Midbrain (tissue), 1 donor: ENCODE data around the gene VIPR1.
"Not testable (repeated sequence)": the region's sequence is repeated elsewhere in the genome, so short reads cannot be mapped to it uniquely, and the experiment has no call there.

Experiments used
- DNase-seq: peaks from one replicate; lab custom pipeline; 2025; lab: John Stamatoyannopoulos, UW

The VIPR1 gene

GRCh38 chr3:42535981-42536784, 33.7 kb downstream of the VIPR1 start:
- no peak for DNase-seq

GRCh38 chr3:42537350-42537749, 34.9 kb downstream of the VIPR1 start:
- no peak for DNase-seq

GRCh38 chr3:42539871-42540714, 37.6 kb downstream of the VIPR1 start:
- peak; percentile 6 for DNase-seq

DNA sequence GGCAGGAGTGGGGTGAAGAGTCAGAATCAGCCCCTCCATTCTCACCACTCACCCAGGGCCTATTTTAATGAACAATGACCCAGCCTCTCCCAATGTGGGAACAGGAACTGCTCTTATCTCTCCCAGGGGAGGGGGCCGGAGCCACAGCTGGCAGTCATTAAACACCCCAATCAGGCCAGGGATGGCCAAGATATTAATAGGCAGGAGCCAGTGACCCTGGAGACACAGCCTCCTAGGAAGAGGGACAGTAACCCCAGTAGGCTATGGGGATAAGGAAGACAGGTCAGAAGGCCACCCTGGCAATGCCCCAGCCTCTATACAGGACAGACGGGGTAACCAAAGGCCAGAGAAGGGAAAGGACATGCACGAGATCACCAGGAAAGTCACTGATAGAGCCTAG, 38.6 kb downstream of the VIPR1 start:
- no peak for DNase-seq

DNA sequence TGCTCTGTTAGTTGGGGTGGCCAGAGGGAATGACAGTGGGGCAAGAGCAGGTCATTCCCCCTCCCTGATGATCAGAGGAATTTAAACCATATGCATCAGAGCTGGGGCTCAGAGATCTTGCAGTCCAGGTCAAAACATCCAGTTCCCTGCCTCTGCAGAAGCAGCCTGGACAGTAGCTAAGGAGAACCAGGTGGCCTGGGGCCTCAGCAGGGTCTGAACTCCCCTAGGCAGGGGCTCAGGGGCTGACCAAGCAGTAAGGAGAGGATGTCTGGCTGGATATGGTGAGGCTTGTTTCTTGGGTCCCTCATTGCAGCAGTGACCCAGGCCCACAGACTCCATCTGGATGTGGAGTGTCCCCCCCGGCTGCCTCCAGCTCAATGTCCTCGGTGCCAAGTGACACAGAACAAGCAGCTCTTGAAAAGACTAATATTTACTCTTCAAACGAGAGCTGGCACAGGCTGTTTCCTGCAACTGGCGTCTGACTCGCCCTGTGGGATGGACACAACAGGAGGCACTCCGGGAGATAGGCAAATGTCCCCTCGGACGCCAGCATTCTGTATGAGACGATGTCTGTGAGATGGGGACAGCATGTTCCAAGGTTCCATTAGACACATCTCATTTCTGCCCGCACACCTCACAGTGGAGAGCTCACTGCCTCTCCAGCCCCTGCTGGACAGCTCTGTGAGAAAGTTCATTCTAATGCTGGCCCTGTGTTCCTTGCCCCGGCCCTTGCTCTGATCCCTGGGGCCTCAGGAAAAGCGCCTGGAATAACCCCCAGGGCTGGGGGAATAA, 42.2 kb downstream of the VIPR1 start:
- peak; percentile 25 for DNase-seq

GRCh38 chr3:42545284-42545900, 42.9 kb downstream of the VIPR1 start:
- DNase-seq, result no peak

DNA sequence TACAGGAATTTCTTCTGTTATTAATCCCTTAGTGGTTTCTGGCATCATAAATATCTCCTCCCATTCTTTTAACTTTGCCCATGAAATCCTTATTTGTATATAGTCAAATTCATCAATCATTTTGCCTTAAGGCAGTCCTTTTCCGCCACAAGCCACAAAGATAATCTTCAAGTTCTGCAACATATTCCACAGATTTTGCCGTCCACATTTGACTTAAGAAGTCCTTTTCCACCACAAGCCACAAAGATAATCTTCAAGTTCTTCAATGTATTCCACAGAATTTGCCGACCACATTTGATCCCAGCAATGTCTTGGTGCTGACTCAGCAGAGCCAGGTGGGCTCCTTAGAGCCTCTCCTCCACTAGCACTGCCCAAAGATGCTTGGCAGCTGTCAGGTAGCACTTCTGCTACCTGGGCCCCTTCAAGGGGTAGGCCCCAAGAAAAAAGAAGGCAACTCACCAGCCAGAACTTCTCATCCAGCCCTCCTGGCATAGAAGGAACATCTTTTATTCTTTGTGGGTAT, 44.3 kb downstream of the VIPR1 start:
- DNase-seq, result no peak

GRCh38 chr3:42547401-42547945, 45.0 kb downstream of the VIPR1 start:
- peak; percentile 67 for DNase-seq

DNA sequence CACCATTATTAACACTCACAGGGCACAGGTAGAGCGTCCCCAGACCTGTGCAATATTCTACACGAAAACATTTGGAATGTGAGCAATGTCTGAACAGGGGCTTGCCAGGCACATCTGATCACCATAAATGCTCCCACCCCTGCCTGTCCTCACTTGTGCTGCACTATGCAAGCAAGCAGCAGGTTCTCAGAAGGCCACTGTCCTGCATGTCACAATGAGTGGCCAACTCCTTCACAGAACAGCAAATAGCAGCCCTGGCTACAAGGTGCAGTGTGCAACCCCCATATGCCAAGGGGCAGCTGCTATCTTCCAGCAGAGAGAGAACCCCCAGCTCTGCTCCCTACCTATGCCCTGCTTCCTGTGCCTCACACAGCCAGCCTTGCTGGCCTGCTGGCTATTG, 46.7 kb downstream of the VIPR1 start:
- no peak for DNase-seq

- DNase-seq, result no peak
These were observed 47.8 kb downstream of the VIPR1 start for GRCh38 chr3:42550250-42550649.

- DNase-seq, result no peak
These were observed 50.4 kb downstream of the VIPR1 start for GRCh38 chr3:42552830-42553229.

DNA sequence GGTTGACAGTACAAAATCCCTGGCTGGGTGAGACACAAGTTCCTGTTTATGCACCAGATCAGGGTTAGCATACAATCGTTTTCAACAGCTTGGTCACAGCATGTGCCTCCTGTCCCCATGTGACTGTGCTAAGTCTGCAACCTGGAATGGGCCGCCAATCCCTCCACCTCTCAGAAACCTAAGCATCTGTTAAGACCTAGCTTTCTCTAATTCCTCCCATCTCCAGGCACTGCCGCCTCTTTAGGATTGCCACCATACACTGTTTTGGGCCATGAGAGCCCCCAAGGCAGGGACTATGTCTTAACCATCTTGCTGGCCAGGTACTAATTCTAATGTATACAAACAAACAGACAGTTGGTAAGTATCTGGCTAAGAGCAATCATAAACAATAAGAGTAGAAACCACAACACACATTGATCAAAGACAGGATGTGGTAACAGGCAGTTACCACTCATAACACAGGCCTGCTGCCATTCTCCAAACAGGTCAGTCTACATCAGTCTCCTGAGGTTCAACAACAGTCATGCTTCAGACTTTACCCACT, 53.7 kb downstream of the VIPR1 start:
- DNase-seq, result no peak

GRCh38 chr3:42556817-42557216, 54.4 kb downstream of the VIPR1 start:
- DNase-seq, result not testable (repeated sequence)

DNA sequence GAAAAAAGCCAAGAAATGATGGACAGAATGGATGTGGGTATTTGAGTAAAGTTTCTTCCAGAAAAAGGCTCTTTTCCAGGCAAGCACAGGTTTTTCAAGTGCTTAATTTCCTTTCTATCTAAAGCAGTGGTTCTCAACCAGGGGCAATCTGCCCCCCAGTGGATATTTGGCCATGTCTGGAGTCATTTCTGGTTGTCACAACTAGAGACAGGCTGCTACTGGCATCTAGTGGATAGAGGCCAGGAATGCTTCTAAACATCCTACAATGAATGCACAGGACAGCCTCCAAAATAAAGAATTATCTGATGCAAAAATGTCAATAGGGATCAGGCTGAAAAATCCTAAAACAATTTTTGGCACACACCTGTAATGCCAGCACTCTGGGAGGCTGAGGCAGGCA, 55.4 kb downstream of the VIPR1 start:
- DNase-seq, result no peak

- DNase-seq, result no peak
These were observed 59.8 kb downstream of the VIPR1 start for GRCh38 chr3:42562047-42562907.

DNA sequence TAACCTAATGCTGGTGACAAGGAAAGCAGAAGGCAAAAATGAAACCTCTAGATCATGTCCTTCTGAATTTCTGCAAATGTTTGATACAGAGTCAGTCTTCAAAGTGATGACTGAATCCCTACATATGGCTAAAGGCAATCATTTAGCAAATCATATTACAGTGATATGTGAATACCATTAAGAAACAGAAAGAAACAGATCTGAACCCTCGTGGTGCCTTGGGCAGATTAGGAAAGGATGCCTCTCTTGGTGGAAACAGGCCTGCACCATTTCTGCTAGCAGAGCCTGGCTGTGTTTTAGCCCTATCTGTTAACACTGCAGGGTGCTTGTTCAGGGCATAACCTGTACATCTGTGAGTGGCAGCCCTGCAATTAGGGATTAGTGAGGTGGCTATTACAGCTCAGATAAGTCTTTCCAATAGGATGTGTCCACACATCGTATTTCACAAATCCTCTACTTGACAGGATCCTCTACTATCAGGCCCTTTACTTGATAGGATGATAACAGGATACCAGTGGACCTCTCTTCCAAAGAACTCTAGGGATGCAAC, 67.2 kb downstream of the VIPR1 start:
- DNase-seq, result no peak

GRCh38 chr3:42572278-42572677, 69.8 kb downstream of the VIPR1 start:
- peak; percentile 67 for DNase-seq

DNA sequence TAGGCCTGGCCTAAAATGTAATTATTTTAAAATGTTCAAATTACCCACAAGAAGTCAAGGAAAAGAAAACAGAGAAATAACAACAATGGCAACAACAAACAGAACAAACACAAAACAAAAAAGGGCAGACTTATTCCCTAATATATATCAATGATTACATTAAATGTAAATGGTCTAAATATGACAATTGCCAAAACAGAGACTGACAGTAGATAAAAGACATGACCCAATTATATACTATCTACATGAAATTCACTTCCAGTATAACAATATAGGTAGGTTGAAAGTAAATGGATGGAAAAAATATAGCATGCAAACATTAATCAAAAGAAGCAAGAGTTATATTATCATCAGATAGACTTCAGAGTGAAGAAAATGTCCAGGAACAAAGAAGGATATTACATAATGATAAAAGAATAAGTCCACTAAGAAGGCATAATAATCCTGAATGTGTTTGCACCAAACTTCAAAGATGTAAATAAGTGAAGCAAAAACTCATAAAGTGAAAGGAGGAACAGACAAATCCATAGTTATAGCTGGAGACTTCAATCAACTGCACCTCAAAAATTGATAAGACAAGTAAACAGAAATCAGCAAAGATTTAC, 72.8 kb downstream of the VIPR1 start:
- no peak for DNase-seq

- no peak for DNase-seq
These were observed 75.6 kb downstream of the VIPR1 start for GRCh38 chr3:42578054-42578453.
